ELR (cell line): ENCODE results near the gene HTR4.
"Not testable (repeated sequence)": the region's sequence is repeated elsewhere in the genome, so short reads cannot be mapped to it uniquely, and the experiment has no call there.

Experiments
- DNase-seq: peaks from one replicate; pipeline ENCODE4 v3.0.0-alpha.2; 2015; ENCODE audit warnings: low read depth

Gene HTR4

GRCh38 chr5:148532969-148533670 lies 121.2 kb downstream of the HTR4 start:
- DNase-seq = no peak

- not testable (repeated sequence) for DNase-seq
Observed at GRCh38 chr5:148529450-148529849, 124.9 kb downstream of the HTR4 start.

- DNase-seq = no peak
Observed at GRCh38 chr5:148524721-148525120, 129.6 kb downstream of the HTR4 start.

- DNase-seq = peak; percentile 7
Observed at GRCh38 chr5:148523139-148523538, 131.2 kb downstream of the HTR4 start.

GRCh38 chr5:148515460-148515859 lies 138.9 kb downstream of the HTR4 start:
- no peak for DNase-seq

- no peak for DNase-seq
Observed at GRCh38 chr5:148514344-148514743, 140.0 kb downstream of the HTR4 start.

GRCh38 chr5:148512498-148512897 lies 141.8 kb downstream of the HTR4 start:
- DNase-seq = no peak

- DNase-seq = no peak
Observed at GRCh38 chr5:148511810-148512347, 142.4 kb downstream of the HTR4 start.

GRCh38 chr5:148509893-148510292 lies 144.4 kb downstream of the HTR4 start:
- DNase-seq = no peak

GRCh38 chr5:148507648-148508047 lies 146.7 kb downstream of the HTR4 start:
- no peak for DNase-seq

- DNase-seq = peak; percentile 12
Observed at GRCh38 chr5:148499452-148499851, 154.9 kb downstream of the HTR4 start.

- DNase-seq = no peak
Observed at GRCh38 chr5:148497757-148498156, 156.6 kb downstream of the HTR4 start.

GRCh38 chr5:148492351-148492750 lies 162.0 kb downstream of the HTR4 start:
- DNase-seq = no peak

- no peak for DNase-seq
Observed at GRCh38 chr5:148491793-148492184, 162.5 kb downstream of the HTR4 start.

GRCh38 chr5:148491015-148491792 lies 163.1 kb downstream of the HTR4 start:
- DNase-seq = no peak

- DNase-seq = no peak
Observed at GRCh38 chr5:148488757-148489156, 165.6 kb downstream of the HTR4 start.

- no peak for DNase-seq
Observed at GRCh38 chr5:148486456-148486855, 167.9 kb downstream of the HTR4 start.

- peak; percentile 11 for DNase-seq
Observed at GRCh38 chr5:148484651-148485050, 169.7 kb downstream of the HTR4 start.

- DNase-seq = no peak
Observed at GRCh38 chr5:148483750-148484149, 170.6 kb downstream of the HTR4 start.

- peak; percentile 42 for DNase-seq
Observed at GRCh38 chr5:148482697-148483462, 171.4 kb downstream of the HTR4 start.

GRCh38 chr5:148482196-148482595 lies 172.1 kb downstream of the HTR4 start:
- no peak for DNase-seq

GRCh38 chr5:148477429-148477828 lies 176.9 kb downstream of the HTR4 start:
- no peak for DNase-seq
